ENCODE results near the gene CGNL1. TPM values are rescaled to one million over a fixed set of nuclear protein-coding genes. Genes with fewer than 3 reads are reported as not detected.

CGNL1 gene
- polyA plus RNA-seq, 1 experiment = 0.06 TPM

- TF ChIP-seq, protein P1, sequence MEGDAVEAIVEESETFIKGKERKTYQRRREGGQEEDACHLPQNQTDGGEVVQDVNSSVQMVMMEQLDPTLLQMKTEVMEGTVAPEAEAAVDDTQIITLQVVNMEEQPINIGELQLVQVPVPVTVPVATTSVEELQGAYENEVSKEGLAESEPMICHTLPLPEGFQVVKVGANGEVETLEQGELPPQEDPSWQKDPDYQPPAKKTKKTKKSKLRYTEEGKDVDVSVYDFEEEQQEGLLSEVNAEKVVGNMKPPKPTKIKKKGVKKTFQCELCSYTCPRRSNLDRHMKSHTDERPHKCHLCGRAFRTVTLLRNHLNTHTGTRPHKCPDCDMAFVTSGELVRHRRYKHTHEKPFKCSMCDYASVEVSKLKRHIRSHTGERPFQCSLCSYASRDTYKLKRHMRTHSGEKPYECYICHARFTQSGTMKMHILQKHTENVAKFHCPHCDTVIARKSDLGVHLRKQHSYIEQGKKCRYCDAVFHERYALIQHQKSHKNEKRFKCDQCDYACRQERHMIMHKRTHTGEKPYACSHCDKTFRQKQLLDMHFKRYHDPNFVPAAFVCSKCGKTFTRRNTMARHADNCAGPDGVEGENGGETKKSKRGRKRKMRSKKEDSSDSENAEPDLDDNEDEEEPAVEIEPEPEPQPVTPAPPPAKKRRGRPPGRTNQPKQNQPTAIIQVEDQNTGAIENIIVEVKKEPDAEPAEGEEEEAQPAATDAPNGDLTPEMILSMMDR (IDR thresholded peaks at IDR 0.05; ENCODE audit: insufficient read depth, low read depth, low read length) = no peak
- ChIA-PET POLR2A (no interaction called here), CTCF (interaction anchor here (0.6 to 1.2 kb wide), 3 partner anchors 10 to 198 kb away, joined by 3 to 5 read pairs (median 4); no protein-coding TSS in a partner anchor)
- no peaks in the 10 kb centered on the region for H3K36me3 ChIP-seq (ENCODE audit: control insufficient read depth, insufficient read depth, low read length)
- no peak for DNase-seq (ENCODE audit: low read depth)
- H3K4me3 ChIP-seq (ENCODE audit: low read depth, low read length) = no peak overlapping the region
- H3K27me3 ChIP-seq (ENCODE audit: control insufficient read depth, insufficient read depth, low read length) = no peaks in the 10 kb centered on the region
These were observed 127.8 kb downstream of the CGNL1 start for GRCh38 chr15:57503911-57504598.

- no peaks in the 10 kb centered on the region for H3K36me3 ChIP-seq (ENCODE audit: control insufficient read depth, insufficient read depth, low read length)
- POLR2A ChIA-PET = no interaction called here
- DNase-seq (ENCODE audit: low read depth) = no peak
- TF ChIP-seq, protein P1 (IDR thresholded peaks at IDR 0.05; ENCODE audit: insufficient read depth, low read depth, low read length) = no peak
- CTCF ChIA-PET = interaction anchor here (0.6 to 1.2 kb wide), 3 partner anchors 9 to 198 kb away, joined by 3 to 5 read pairs (median 4); no protein-coding TSS in a partner anchor
- H3K27me3 ChIP-seq (ENCODE audit: control insufficient read depth, insufficient read depth, low read length) = no peaks in the 10 kb centered on the region
- H3K4me3 ChIP-seq (ENCODE audit: low read depth, low read length) = no peak overlapping the region
These were observed 128.3 kb downstream of the CGNL1 start for GRCh38 chr15:57504599-57504940.

GRCh38 chr15:57505056-57505715 lies 128.9 kb downstream of the CGNL1 start:
- H3K36me3 ChIP-seq (ENCODE audit: control insufficient read depth, insufficient read depth, low read length) = no peaks in the 10 kb centered on the region
- ChIA-PET POLR2A (no interaction called here), CTCF (interaction anchor here (1.1 to 2.1 kb wide), 8 partner anchors 9 to 164 kb away, joined by 3 to 9 read pairs (median 5); no protein-coding TSS in a partner anchor)
- H3K27me3 ChIP-seq (ENCODE audit: control insufficient read depth, insufficient read depth, low read length) = no peaks in the 10 kb centered on the region
- no peak for DNase-seq (ENCODE audit: low read depth)
- TF ChIP-seq, protein P1 (IDR thresholded peaks at IDR 0.05; ENCODE audit: insufficient read depth, low read depth, low read length) = no peak
- H3K4me3 ChIP-seq (ENCODE audit: low read depth, low read length) = no peak overlapping the region

DNA sequence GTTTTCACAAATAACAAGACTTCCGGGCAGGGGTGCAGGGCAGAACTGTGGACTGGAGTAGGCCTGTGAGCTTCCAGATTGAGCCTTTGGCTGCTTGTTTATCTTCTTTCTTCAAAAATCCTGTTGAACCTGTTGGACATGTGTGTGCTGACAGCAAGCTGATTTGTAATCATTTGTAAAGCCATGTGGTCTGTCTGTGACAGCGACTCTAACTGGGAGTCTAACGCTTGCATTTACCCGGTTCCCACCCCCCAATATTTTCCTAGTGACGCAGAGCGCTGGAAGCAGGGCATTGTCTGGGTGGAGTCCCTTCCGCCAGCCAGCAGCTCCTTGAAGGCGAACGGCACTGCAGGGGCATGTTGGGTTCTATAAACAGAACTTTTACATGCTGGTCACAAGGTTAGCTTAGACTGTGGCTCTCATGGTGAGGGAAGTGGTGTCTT lies 129.7 kb downstream of the CGNL1 start:
- TF ChIP-seq, protein P1 (IDR thresholded peaks at IDR 0.05; ENCODE audit: insufficient read depth, low read depth, low read length) = no peak
- ChIA-PET CTCF (interaction anchor here (0.6 to 2.1 kb wide), 11 partner anchors 10 to 359 kb away, joined by 3 to 9 read pairs (median 4); no protein-coding TSS in a partner anchor), POLR2A (interaction anchor here (0.6 kb wide), 1 partner anchor 145 kb away, joined by 15 read pairs; no protein-coding TSS in a partner anchor)
- Histone ChIP-seq H3K27me3 (ENCODE audit: control insufficient read depth, insufficient read depth, low read length) (no peaks in the 10 kb centered on the region), H3K4me3 (ENCODE audit: low read depth, low read length) (no peak overlapping the region), H3K36me3 (ENCODE audit: control insufficient read depth, insufficient read depth, low read length) (no peaks in the 10 kb centered on the region)
- DNase-seq (ENCODE audit: low read depth) = peak; percentile 39

DNA sequence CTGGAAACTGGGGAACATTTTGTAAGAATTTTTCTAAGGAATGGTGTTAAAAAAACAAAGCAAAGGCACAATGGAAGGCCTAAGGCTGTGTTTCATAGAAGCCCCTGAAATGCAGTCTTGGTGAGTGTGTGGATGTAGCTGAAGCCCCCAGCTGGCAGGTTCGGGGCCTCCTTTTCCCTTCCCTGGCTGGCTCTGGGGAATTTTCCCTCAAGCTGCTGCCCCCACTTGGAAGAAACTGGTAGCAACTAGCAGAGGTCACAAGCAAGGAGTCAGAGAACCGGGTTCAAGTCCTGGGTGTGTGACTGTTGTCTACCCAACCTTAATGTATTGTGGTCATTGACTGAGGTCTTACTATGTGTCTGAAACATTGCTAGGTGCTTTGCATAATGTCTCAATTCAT lies 130.1 kb downstream of the CGNL1 start:
- H3K27me3 ChIP-seq (ENCODE audit: control insufficient read depth, insufficient read depth, low read length) = no peaks in the 10 kb centered on the region
- CTCF ChIA-PET = interaction anchor here (0.6 to 2.1 kb wide), 11 partner anchors 9 to 360 kb away, joined by 3 to 9 read pairs (median 4); no protein-coding TSS in a partner anchor
- POLR2A ChIA-PET = no interaction called here
- no peaks in the 10 kb centered on the region for H3K36me3 ChIP-seq (ENCODE audit: control insufficient read depth, insufficient read depth, low read length)
- TF ChIP-seq, protein P1 (IDR thresholded peaks at IDR 0.05; ENCODE audit: insufficient read depth, low read depth, low read length) = peak; percentile 41
- no peak overlapping the region for H3K4me3 ChIP-seq (ENCODE audit: low read depth, low read length)
- no peak for DNase-seq (ENCODE audit: low read depth)

All from BJ (cell line).